Astrocyte (in vitro differentiated cells and primary cell): ENCODE measurements around the gene REEP3.

Experiments
- EZH2 ChIP-seq: IDR thresholded peaks from 2 replicates; pipeline ENCODE4 v1.6.1; 2012; ENCODE audit warnings: mild to moderate bottlenecking, low read length, inconsistent platforms; ENCODE audit not compliant: insufficient read depth
- TF ChIP-seq, protein P1 (sequence below): IDR thresholded peaks from 2 replicates; pipeline ENCODE4 v1.5.1; 2011; ENCODE audit warnings: low read depth, mild to moderate bottlenecking, inconsistent platforms, low read length, moderate library complexity; ENCODE audit not compliant: insufficient read depth

GRCh38 chr10:63587191-63587590, 66.0 kb downstream of the REEP3 start:
- TF ChIP-seq, protein P1, sequence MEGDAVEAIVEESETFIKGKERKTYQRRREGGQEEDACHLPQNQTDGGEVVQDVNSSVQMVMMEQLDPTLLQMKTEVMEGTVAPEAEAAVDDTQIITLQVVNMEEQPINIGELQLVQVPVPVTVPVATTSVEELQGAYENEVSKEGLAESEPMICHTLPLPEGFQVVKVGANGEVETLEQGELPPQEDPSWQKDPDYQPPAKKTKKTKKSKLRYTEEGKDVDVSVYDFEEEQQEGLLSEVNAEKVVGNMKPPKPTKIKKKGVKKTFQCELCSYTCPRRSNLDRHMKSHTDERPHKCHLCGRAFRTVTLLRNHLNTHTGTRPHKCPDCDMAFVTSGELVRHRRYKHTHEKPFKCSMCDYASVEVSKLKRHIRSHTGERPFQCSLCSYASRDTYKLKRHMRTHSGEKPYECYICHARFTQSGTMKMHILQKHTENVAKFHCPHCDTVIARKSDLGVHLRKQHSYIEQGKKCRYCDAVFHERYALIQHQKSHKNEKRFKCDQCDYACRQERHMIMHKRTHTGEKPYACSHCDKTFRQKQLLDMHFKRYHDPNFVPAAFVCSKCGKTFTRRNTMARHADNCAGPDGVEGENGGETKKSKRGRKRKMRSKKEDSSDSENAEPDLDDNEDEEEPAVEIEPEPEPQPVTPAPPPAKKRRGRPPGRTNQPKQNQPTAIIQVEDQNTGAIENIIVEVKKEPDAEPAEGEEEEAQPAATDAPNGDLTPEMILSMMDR: no peak
- no peak for TF ChIP-seq EZH2
